Measurements from ENCODE around the gene ODC1. TPM values are rescaled to one million over a fixed set of nuclear protein-coding genes. Genes with fewer than 3 reads are reported as not detected.

ODC1 gene
- total RNA-seq, 4 donors from 2014 or later: 39.5 to 140 (median 57.6) TPM

DNA sequence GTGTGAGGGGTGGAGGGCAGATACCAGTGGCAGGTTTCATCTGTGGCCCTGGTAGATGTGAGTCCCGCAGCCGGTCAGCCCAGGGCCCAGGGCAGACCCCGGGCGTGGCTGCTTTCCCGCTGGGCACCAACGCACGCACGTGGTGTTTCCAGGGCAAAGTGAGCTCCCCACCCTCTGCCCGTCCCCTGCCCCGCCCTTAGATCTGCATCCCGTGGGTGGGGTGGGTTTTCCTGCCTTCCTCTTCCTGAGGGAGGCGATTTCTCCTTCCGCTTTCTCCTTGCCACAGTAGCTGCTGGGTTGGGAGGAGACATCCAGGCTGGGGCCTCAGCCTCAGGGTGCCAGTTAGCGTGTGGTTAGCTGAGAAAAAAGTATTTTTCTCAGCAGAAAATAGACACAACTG lies 49.6 kb downstream of the ODC1 start:
- Histone ChIP-seq H3K27ac (peak overlapping the region in 1 of 2 donors; percentile 30), H3K4me3 (no peak overlapping the region), H3K36me3 (no peaks in the 10 kb centered on the region), H3K9me3 (no peaks in the 10 kb centered on the region), H3K4me1 (peaks cover 0 to 5% of the 10 kb centered on the region in 2 donors), H3K27me3 (no peaks in the 10 kb centered on the region)
- intact Hi-C loops (cut with DNase I; ENCODE audit: low total_unique reads): no loop called here
- TF ChIP-seq POLR2A (IDR thresholded peaks at IDR 0.05) (no peak), CTCF (IDR thresholded peaks at IDR 0.05) (no peak)
- DNase-seq: no peak

- Histone ChIP-seq H3K36me3 (no peaks in the 10 kb centered on the region), H3K4me3 (no peak overlapping the region), H3K27me3 (no peaks in the 10 kb centered on the region), H3K4me1 (peaks cover 0 to 4% of the 10 kb centered on the region in 2 donors), H3K27ac (peak overlapping the region; percentile 17 to 42), H3K9me3 (no peaks in the 10 kb centered on the region)
- DNase-seq: no peak
- intact Hi-C loops (cut with DNase I; ENCODE audit: low total_unique reads): no loop called here
- TF ChIP-seq CTCF (IDR thresholded peaks at IDR 0.05) (no peak), POLR2A (IDR thresholded peaks at IDR 0.05) (no peak)
Observed at GRCh38 chr2:10397878-10398277, 50.2 kb downstream of the ODC1 start.

GRCh38 chr2:10397297-10397875 lies 50.7 kb downstream of the ODC1 start:
- no peak for DNase-seq
- Histone ChIP-seq H3K27me3 (no peaks in the 10 kb centered on the region), H3K4me3 (no peak overlapping the region), H3K36me3 (no peaks in the 10 kb centered on the region), H3K4me1 (no peaks in the 10 kb centered on the region), H3K27ac (peak overlapping the region; percentile 17 to 42), H3K9me3 (no peaks in the 10 kb centered on the region)
- intact Hi-C loops (cut with DNase I; ENCODE audit: low total_unique reads): no loop called here
- no peak for TF ChIP-seq POLR2A (IDR thresholded peaks at IDR 0.05)
- TF ChIP-seq CTCF (IDR thresholded peaks at IDR 0.05): no peak

- intact Hi-C loops (cut with DNase I; ENCODE audit: low total_unique reads): no loop called here
- Histone ChIP-seq H3K4me1 (no peaks in the 10 kb centered on the region), H3K4me3 (no peak overlapping the region), H3K27me3 (no peaks in the 10 kb centered on the region), H3K36me3 (no peaks in the 10 kb centered on the region), H3K27ac (no peak overlapping the region), H3K9me3 (no peaks in the 10 kb centered on the region)
- no peak for TF ChIP-seq POLR2A (IDR thresholded peaks at IDR 0.05)
- no peak for TF ChIP-seq CTCF (IDR thresholded peaks at IDR 0.05)
- DNase-seq: no peak
Observed at GRCh38 chr2:10396464-10396863, 51.7 kb downstream of the ODC1 start.

DNA sequence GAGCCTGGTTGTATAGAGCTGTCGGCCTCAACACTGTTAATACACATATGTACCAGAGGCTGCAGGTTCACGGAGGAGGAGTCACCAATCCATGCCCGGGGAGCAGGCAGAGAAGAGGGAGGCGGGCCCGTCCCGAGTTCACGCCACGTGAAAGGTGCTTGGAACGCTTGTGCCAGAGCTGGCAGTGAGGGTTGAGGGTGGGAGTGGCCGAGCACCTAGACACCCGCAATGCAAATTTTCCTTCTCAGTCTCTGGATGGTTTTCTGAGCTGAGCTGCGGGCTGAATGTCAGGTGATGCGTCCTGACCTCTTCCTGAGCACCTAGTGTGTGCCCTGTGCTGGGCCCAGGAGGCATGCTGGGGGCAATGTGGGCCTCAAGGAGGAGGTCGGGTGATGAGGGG lies 52.2 kb downstream of the ODC1 start:
- intact Hi-C loops (cut with DNase I; ENCODE audit: low total_unique reads): no loop called here
- no peak for DNase-seq
- Histone ChIP-seq H3K27ac (no peak overlapping the region), H3K27me3 (no peaks in the 10 kb centered on the region), H3K9me3 (no peaks in the 10 kb centered on the region), H3K36me3 (no peaks in the 10 kb centered on the region), H3K4me1 (no peaks in the 10 kb centered on the region), H3K4me3 (no peak overlapping the region)
- no peak for TF ChIP-seq POLR2A (IDR thresholded peaks at IDR 0.05)
- TF ChIP-seq CTCF (IDR thresholded peaks at IDR 0.05): no peak

Measured in uterus (tissue), 4 donors.